CD14-positive monocyte (primary cell): ENCODE results near the gene SLC7A4. TPM values are rescaled to one million over a fixed set of nuclear protein-coding genes. Genes with fewer than 3 reads are reported as not detected.

Experiments used
- DNase-seq, 3 donors: peaks; one replicate each; pipeline ENCODE4 v3.0.0-alpha.2; 2011 to 2022
- H2AFZ ChIP-seq: 2 replicates; pipeline ENCODE4 v1.6.0; 2012; ENCODE audit warnings: mild to moderate bottlenecking, low read depth, low read length, inconsistent platforms; ENCODE audit not compliant: insufficient read depth, poor library complexity, severe bottlenecking
- H3K27ac ChIP-seq, 2 donors: 1 replicate in 1 of 2; 2 replicates in 1 of 2; pipeline ENCODE4 v1.5.1; 2012 to 2013; ENCODE audit warnings: low read length in 2 of 2, control low read depth in 1 of 2, inconsistent platforms in 1 of 2, low read depth in 1 of 2, mild to moderate bottlenecking in 1 of 2
- H3K27me3 ChIP-seq, 2 donors: one replicate each; pipeline versions ENCODE4 v1.6.0 to v1.6.1; 2011 to 2013; ENCODE audit warnings: low read length in 2 of 2; ENCODE audit not compliant: control insufficient read depth in 2 of 2, insufficient read depth in 2 of 2
- H3K36me3 ChIP-seq, 2 donors: replicated peaks in 1 of 2; 1 replicate in 1 of 2; 2 replicates in 1 of 2; pipeline versions ENCODE4 v1.5.1 to v1.6.1; 2012 to 2013; ENCODE audit warnings: low read length in 2 of 2, control low read depth in 1 of 2, inconsistent platforms in 1 of 2, mild to moderate bottlenecking in 1 of 2; ENCODE audit not compliant: insufficient read depth in 2 of 2, control insufficient read depth in 1 of 2
- H3K4me1 ChIP-seq, 2 donors: 1 replicate in 1 of 2; 2 replicates in 1 of 2; pipeline versions ENCODE4 v1.5.1 to v1.6.1; 2012 to 2013; ENCODE audit warnings: low read length in 2 of 2, control low read depth in 1 of 2, inconsistent platforms in 1 of 2, mild to moderate bottlenecking in 1 of 2, moderate library complexity in 1 of 2; ENCODE audit not compliant: insufficient read depth in 2 of 2, control insufficient read depth in 1 of 2
- H3K4me2 ChIP-seq: replicated peaks from 2 replicates; pipeline ENCODE3; 2012; ENCODE audit warnings: low read length, moderate library complexity, mild to moderate bottlenecking; ENCODE audit not compliant: poor library complexity, severe bottlenecking; ENCODE audit errors: extremely low read depth
- H3K4me3 ChIP-seq, 3 experiments: fragments of 200-600 bp in 1 of 3; sonication (generic) in 1 of 3; replicated peaks in 1 of 3; 1 replicate in 2 of 3; 2 replicates in 1 of 3; pipeline ENCODE4 v1.5.1; 2011 to 2013; ENCODE audit warnings: low read length in 3 of 3, mild to moderate bottlenecking in 3 of 3, control low read depth in 2 of 3, low read depth in 2 of 3, inconsistent platforms in 1 of 3, moderate library complexity in 1 of 3
- H3K79me2 ChIP-seq: 2 replicates; pipeline ENCODE4 v1.6.0; 2012; ENCODE audit warnings: mild to moderate bottlenecking, control low read depth, inconsistent platforms, low read length, moderate library complexity; ENCODE audit not compliant: insufficient read depth
- H3K9ac ChIP-seq: 2 replicates; pipeline ENCODE4 v1.6.0; 2017; ENCODE audit warnings: low read length, mild to moderate bottlenecking; ENCODE audit not compliant: insufficient read depth, poor library complexity, severe bottlenecking
- H3K9me3 ChIP-seq, 2 donors: replicated peaks in 1 of 2; 1 replicate in 1 of 2; 2 replicates in 1 of 2; pipeline versions ENCODE4 v1.5.1 to v1.6.1; 2012 to 2013; ENCODE audit warnings: low read length in 2 of 2, control low read depth in 1 of 2; ENCODE audit not compliant: control insufficient read depth in 1 of 2, insufficient read depth in 1 of 2
- H4K20me1 ChIP-seq: 2 replicates; pipeline ENCODE4 v1.6.0; 2012; ENCODE audit warnings: mild to moderate bottlenecking, low read length, control low read depth, moderate library complexity; ENCODE audit not compliant: insufficient read depth
- H3K27ac Mint-ChIP-seq, 7 donors: one replicate each; pipeline ENCODE4 v1.8.0; 2020; ENCODE audit warnings: mild to moderate bottlenecking in 7 of 7, mixed read lengths in 7 of 7, moderate library complexity in 6 of 7, inconsistent platforms in 2 of 7
- H3K27me3 Mint-ChIP-seq, 3 donors: one replicate each; pipeline ENCODE4 v1.8.0; 2021 to 2022; ENCODE audit warnings: low read depth in 3 of 3, mild to moderate bottlenecking in 3 of 3, mixed read lengths in 3 of 3, moderate library complexity in 3 of 3, inconsistent platforms in 1 of 3
- H3K36me3 Mint-ChIP-seq, 2 donors: one replicate each; pipeline ENCODE4 v1.8.0; 2020; ENCODE audit warnings: mixed read lengths in 2 of 2, inconsistent platforms in 1 of 2, mild to moderate bottlenecking in 1 of 2
- H3K4me1 Mint-ChIP-seq: one replicate; pipeline ENCODE4 v1.8.0; 2020; ENCODE audit warnings: mild to moderate bottlenecking, mixed read lengths
- H3K4me3 Mint-ChIP-seq, 2 donors: one replicate each; pipeline ENCODE4 v1.8.0; 2020; ENCODE audit warnings: mild to moderate bottlenecking in 2 of 2, mixed read lengths in 2 of 2, moderate library complexity in 1 of 2
- H3K9me3 Mint-ChIP-seq, 7 donors: one replicate each; pipeline ENCODE4 v1.8.0; 2020 to 2022; ENCODE audit warnings: mixed read lengths in 7 of 7, mild to moderate bottlenecking in 6 of 7, moderate library complexity in 6 of 7, inconsistent platforms in 2 of 7
- WGBS: methylation state at CpG from one replicate; pipeline ENCODE4 v1.1.5; 2013; ENCODE audit warnings: missing lambda C conversion rate; ENCODE audit not compliant: insufficient coverage; 5-methylcytosine and 5-hydroxymethylcytosine counted together
- intact Hi-C, 2 donors: fragments of 100-400 bp; cut with micrococcal nuclease; formaldehyde crosslinking; loops; one replicate each; pipeline versions ENCODE4 v1.15.0 to v1.15.1; 2023
- polyA plus RNA-seq, 3 donors: library from polyadenylated mRNA; depleted of rRNA in 1 of 3; unstranded in 2 of 3; stranded (reverse) in 1 of 3; fragments of 300-500 nt in 2 of 3; fragments of >200 nt in 1 of 3; fragmentation: Illumina TruSeq in 2 of 3; gene quantifications; 1 replicate in 2 of 3; 2 replicates in 1 of 3; pipeline ENCODE4 v1.2.3, GENCODE V29; 2012 to 2021
- small RNA-seq: library from RNA; depleted of rRNA; stranded (forward); fragments of <200 nt; gene quantifications from one replicate; pipeline ENCODE3, GENCODE V24; 2012; ENCODE audit warnings: low read depth; ENCODE audit not compliant: insufficient read length
- TF ChIP-seq, protein P1 (sequence below): fragments of 200-600 bp; IDR thresholded peaks from one replicate; pipeline ENCODE4 v1.8.0; 2022; ENCODE audit warnings: antibody characterized with exemption, mild to moderate bottlenecking

SLC7A4 gene
- polyA plus RNA-seq, 3 donors: not detected

DNA sequence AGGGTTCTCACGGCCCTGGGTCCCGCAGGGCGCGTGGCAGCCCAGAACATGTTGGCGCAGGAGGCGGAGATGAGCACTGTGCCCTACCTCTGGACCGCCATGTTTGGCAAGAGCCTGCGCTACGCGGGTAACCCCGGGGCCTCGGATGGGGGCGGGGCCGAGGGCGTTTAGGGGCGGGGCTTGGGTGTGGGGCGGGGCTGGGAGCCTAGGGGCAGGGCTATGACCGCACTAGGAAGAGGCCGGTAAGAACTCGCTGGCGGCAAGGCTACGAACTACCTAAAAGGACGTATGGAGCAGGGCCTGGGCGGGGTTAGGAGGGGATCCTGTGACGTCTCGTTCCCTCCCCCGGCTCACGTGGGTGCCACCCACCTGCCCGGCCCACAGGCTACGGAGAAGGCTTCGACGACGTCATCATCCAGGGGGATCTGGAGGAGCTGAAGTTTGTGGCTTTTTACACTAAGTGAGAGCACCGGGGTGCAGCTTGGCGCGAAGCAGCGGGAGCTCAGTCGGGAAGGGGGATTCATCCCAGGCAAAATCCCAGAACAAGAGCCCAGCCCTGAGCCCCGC is 53.0 kb downstream of the SLC7A4 start:
- H3K27me3 Mint-ChIP-seq: peaks cover 6 to 11% (median 10%) of the 10 kb centered on the region in 3 donors
- H3K4me1 Mint-ChIP-seq: peaks cover 43% of the 10 kb centered on the region
- WGBS: 19% methylated on average over 37 of the region's 39 CpGs

More for the DNA sequence above, 53.0 kb downstream of the SLC7A4 start:
- TF ChIP-seq, protein P1, sequence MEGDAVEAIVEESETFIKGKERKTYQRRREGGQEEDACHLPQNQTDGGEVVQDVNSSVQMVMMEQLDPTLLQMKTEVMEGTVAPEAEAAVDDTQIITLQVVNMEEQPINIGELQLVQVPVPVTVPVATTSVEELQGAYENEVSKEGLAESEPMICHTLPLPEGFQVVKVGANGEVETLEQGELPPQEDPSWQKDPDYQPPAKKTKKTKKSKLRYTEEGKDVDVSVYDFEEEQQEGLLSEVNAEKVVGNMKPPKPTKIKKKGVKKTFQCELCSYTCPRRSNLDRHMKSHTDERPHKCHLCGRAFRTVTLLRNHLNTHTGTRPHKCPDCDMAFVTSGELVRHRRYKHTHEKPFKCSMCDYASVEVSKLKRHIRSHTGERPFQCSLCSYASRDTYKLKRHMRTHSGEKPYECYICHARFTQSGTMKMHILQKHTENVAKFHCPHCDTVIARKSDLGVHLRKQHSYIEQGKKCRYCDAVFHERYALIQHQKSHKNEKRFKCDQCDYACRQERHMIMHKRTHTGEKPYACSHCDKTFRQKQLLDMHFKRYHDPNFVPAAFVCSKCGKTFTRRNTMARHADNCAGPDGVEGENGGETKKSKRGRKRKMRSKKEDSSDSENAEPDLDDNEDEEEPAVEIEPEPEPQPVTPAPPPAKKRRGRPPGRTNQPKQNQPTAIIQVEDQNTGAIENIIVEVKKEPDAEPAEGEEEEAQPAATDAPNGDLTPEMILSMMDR: no peak
- Histone ChIP-seq H3K27me3 (peaks cover 0 to 3% of the 10 kb centered on the region in 2 donors), H3K4me2 (peak overlapping the region; percentile 29), H3K79me2 (peaks cover 15% of the 10 kb centered on the region), H3K9ac (no peak overlapping the region), H4K20me1 (no peaks in the 10 kb centered on the region), H3K9me3 (peaks cover 9 to 10% of the 10 kb centered on the region in 2 donors), H3K36me3 (peaks cover 0 to 8% of the 10 kb centered on the region in 2 donors), H3K4me3 (peak overlapping the region in 1 of 3 experiments; percentile 30), H3K27ac (no peak overlapping the region), H2AFZ (peak overlapping the region; percentile 46), H3K4me1 (peaks cover 31 to 46% of the 10 kb centered on the region in 2 donors)
- peak; percentile 65 to 87 (median 85) for DNase-seq
- peak overlapping the region; percentile 50 to 88 (median 77) for H3K27ac Mint-ChIP-seq
- peaks cover 10 to 19% (median 14%) of the 10 kb centered on the region in 7 donors for H3K9me3 Mint-ChIP-seq
- intact Hi-C loops: no loop called here
- H3K36me3 Mint-ChIP-seq: peaks cover 20 to 22% of the 10 kb centered on the region in 2 donors
- H3K4me3 Mint-ChIP-seq: peak overlapping the region; percentile 68 to 84

Small RNA genes within 50 kb of the gene (small RNA-seq; reads per million reads assigned to genes)
- gene MIR649: not detected

Other genes starting within 250 kb of the SLC7A4 start
- 10 to 100 TPM; 22.8 to 74.4 (median 38.2) TPM for gene PI4KA, start 173.8 kb downstream of the SLC7A4 start, polyA plus RNA-seq
- 10 to 100 TPM; 22.3 to 32.8 (median 28.9) TPM for gene SNAP29, start 173.6 kb downstream of the SLC7A4 start, polyA plus RNA-seq
- gene CRKL, start 115.2 kb downstream of the SLC7A4 start, polyA plus RNA-seq: 10 to 100 TPM; 26.0 to 37.5 (median 29.4) TPM
- gene AIFM3, start 65.3 kb downstream of the SLC7A4 start, polyA plus RNA-seq: 10 to 100 TPM in 1 of 3 donors, 1 to 10 TPM in 2; 2.1 to 40.9 (median 2.3) TPM
- gene LZTR1, start 50.3 kb downstream of the SLC7A4 start, polyA plus RNA-seq: 10 to 100 TPM in 2 of 3 donors, 1 to 10 TPM in 1; 7.1 to 63.3 (median 11.5) TPM
- gene THAP7, start 30.4 kb downstream of the SLC7A4 start, polyA plus RNA-seq: 10 to 100 TPM; 18.4 to 22.9 (median 19.8) TPM
- not detected for gene P2RX6, start 17.4 kb downstream of the SLC7A4 start, polyA plus RNA-seq
- gene LRRC74B, start 13.4 kb upstream of the SLC7A4 start, polyA plus RNA-seq: not detected